Mammary epithelial cell (primary cell): ENCODE measurements around the gene VWA1.
"Not testable (repeated sequence)": the region's sequence is repeated elsewhere in the genome, so short reads cannot be mapped to it uniquely, and the experiment has no call there.

ENCODE experiments used
- CTCF ChIP-seq, 2 donors: IDR thresholded peaks in 1 of 2; conservative IDR thresholded peaks in 1 of 2; 2 replicates each; pipeline ENCODE4 v1.5.1; 2011 to 2012; ENCODE audit warnings: inconsistent platforms in 2 of 2, low read length in 2 of 2, mild to moderate bottlenecking in 2 of 2, control low read depth in 1 of 2, low read depth in 1 of 2; ENCODE audit not compliant: insufficient read depth in 1 of 2; ENCODE audit errors: extremely low read depth in 1 of 2
- EZH2 ChIP-seq: IDR thresholded peaks from 2 replicates; pipeline ENCODE4 v1.6.1; 2012; ENCODE audit warnings: low read length, inconsistent platforms, borderline replicate concordance

GRCh38 chr1:1417825-1418463 lies 17.5 kb upstream of the VWA1 start:
- not testable (repeated sequence) for TF ChIP-seq CTCF (conservative IDR thresholded peaks at IDR 0.05 in 1 of 2, IDR thresholded peaks at IDR 0.05 in 1 of 2; ENCODE audit: extremely low read depth in 1 of 2, insufficient read depth in 1 of 2, low read depth in 1 of 2, low read length in 2 of 2); EZH2
